Activated T-helper 17 cell treated with anti-CD3 and anti-CD28 coated beads, Interleukin-2, amount 50 U/mL, for 72 hours (primary cell): Measurements from ENCODE around the gene MAN2B2. TPM values are rescaled to one million over a fixed set of nuclear protein-coding genes. Genes with fewer than 3 reads are reported as not detected.
"Not testable (repeated sequence)": the region's sequence is repeated elsewhere in the genome, so short reads cannot be mapped to it uniquely, and the experiment has no call there.

ENCODE experiments used
- ATAC-seq: fragments of 150-1000 bp; cut with Tn5 transposase; replicated peaks from 2 replicates; pipeline ENCODE4 v1.10.0; 2021; ENCODE audit warnings: mild to moderate bottlenecking, moderate library complexity
- H3K27ac Mint-ChIP-seq: one replicate; pipeline ENCODE4 v1.8.0; 2022; ENCODE audit warnings: mixed read lengths
- H3K27me3 Mint-ChIP-seq: one replicate; pipeline ENCODE4 v1.8.0; 2022; ENCODE audit warnings: mixed read lengths
- H3K36me3 Mint-ChIP-seq: one replicate; pipeline ENCODE4 v1.8.0; 2022; ENCODE audit warnings: low read depth, mild to moderate bottlenecking, mixed read lengths
- H3K4me1 Mint-ChIP-seq: one replicate; pipeline ENCODE4 v1.8.0; 2022; ENCODE audit warnings: mixed read lengths
- H3K4me3 Mint-ChIP-seq: one replicate; pipeline ENCODE4 v1.8.0; 2022; ENCODE audit warnings: mild to moderate bottlenecking, mixed read lengths
- H3K9me3 Mint-ChIP-seq: one replicate; pipeline ENCODE4 v1.8.0; 2022; ENCODE audit warnings: mixed read lengths
- total RNA-seq, 2 donors: library from RNA; stranded (reverse); gene quantifications; one replicate each; pipeline ENCODE4 v1.2.3, GENCODE V29; 2022

Gene MAN2B2
- total RNA-seq, 2 donors from 2014 or later, result 19.5 to 20.3 TPM

- no peaks in the 10 kb centered on the region for H3K27me3 Mint-ChIP-seq
- no peak overlapping the region for H3K27ac Mint-ChIP-seq
- H3K4me1 Mint-ChIP-seq, result peaks cover 15% of the 10 kb centered on the region
- no peaks in the 10 kb centered on the region for H3K9me3 Mint-ChIP-seq
- H3K36me3 Mint-ChIP-seq, result peaks cover 42% of the 10 kb centered on the region
- H3K4me3 Mint-ChIP-seq, result peak overlapping the region; percentile 22
- no peak for ATAC-seq
Observed at GRCh38 chr4:6639137-6639680, 64.2 kb downstream of the MAN2B2 start.

GRCh38 chr4:6640292-6641163, 65.5 kb downstream of the MAN2B2 start, which contains the start of gene MRFAP1:
MRFAP1 (plus strand) TSS chr4:6640685; CDS start chr4:6640863, 178 bp downstream.
- Mint-ChIP-seq H3K27ac (peak within 1 kb of the TSS; percentile 100), H3K9me3 (no peaks in the 10 kb centered on the region), H3K4me1 (peaks cover 15% of the 10 kb centered on the region), H3K4me3 (peak within 1 kb of the TSS; percentile 99), H3K27me3 (no peaks in the 10 kb centered on the region), H3K36me3 (peaks cover 47% of the 10 kb centered on the region)
- ATAC-seq, result peak; percentile 81

GRCh38 chr4:6641164-6641970, 66.4 kb downstream of the MAN2B2 start:
- Mint-ChIP-seq H3K4me1 (peaks cover 15% of the 10 kb centered on the region), H3K27ac (peak overlapping the region; percentile 100), H3K9me3 (no peaks in the 10 kb centered on the region), H3K4me3 (peak overlapping the region; percentile 99), H3K27me3 (no peaks in the 10 kb centered on the region), H3K36me3 (peaks cover 47% of the 10 kb centered on the region)
- peak; percentile 75 for ATAC-seq

- peaks cover 15% of the 10 kb centered on the region for H3K4me1 Mint-ChIP-seq
- peak overlapping the region; percentile 99 for H3K4me3 Mint-ChIP-seq
- peaks cover 47% of the 10 kb centered on the region for H3K36me3 Mint-ChIP-seq
- no peaks in the 10 kb centered on the region for H3K9me3 Mint-ChIP-seq
- ATAC-seq, result no peak
- no peaks in the 10 kb centered on the region for H3K27me3 Mint-ChIP-seq
- peak overlapping the region; percentile 100 for H3K27ac Mint-ChIP-seq
Observed at GRCh38 chr4:6641971-6642320, 67.0 kb downstream of the MAN2B2 start.

- Mint-ChIP-seq H3K27me3 (no peaks in the 10 kb centered on the region), H3K4me1 (peaks cover 15% of the 10 kb centered on the region), H3K9me3 (no peaks in the 10 kb centered on the region), H3K36me3 (peaks cover 47% of the 10 kb centered on the region), H3K27ac (peak overlapping the region; percentile 100), H3K4me3 (peak overlapping the region; percentile 99)
- ATAC-seq, result no peak
Observed at GRCh38 chr4:6643141-6643847, 68.3 kb downstream of the MAN2B2 start.

GRCh38 chr4:6644792-6645530, 70.0 kb downstream of the MAN2B2 start:
- Mint-ChIP-seq H3K4me1 (peaks cover 15% of the 10 kb centered on the region), H3K27ac (peak overlapping the region; percentile 61), H3K36me3 (peaks cover 47% of the 10 kb centered on the region), H3K9me3 (no peaks in the 10 kb centered on the region), H3K4me3 (no peak overlapping the region), H3K27me3 (no peaks in the 10 kb centered on the region)
- ATAC-seq, result no peak

- Mint-ChIP-seq H3K36me3 (peaks cover 25% of the 10 kb centered on the region), H3K4me3 (no peak overlapping the region), H3K27ac (no peak overlapping the region), H3K4me1 (peaks cover 7% of the 10 kb centered on the region), H3K9me3 (no peaks in the 10 kb centered on the region), H3K27me3 (no peaks in the 10 kb centered on the region)
- ATAC-seq, result no peak
Observed at GRCh38 chr4:6647169-6647568, 72.2 kb downstream of the MAN2B2 start.

GRCh38 chr4:6647582-6648230, 72.7 kb downstream of the MAN2B2 start:
- no peak overlapping the region for H3K27ac Mint-ChIP-seq
- H3K4me1 Mint-ChIP-seq, result peaks cover 2% of the 10 kb centered on the region
- peaks cover 20% of the 10 kb centered on the region for H3K36me3 Mint-ChIP-seq
- no peak for ATAC-seq
- H3K27me3 Mint-ChIP-seq, result no peaks in the 10 kb centered on the region
- H3K4me3 Mint-ChIP-seq, result no peak overlapping the region
- no peaks in the 10 kb centered on the region for H3K9me3 Mint-ChIP-seq

GRCh38 chr4:6649216-6649615, 74.2 kb downstream of the MAN2B2 start:
- ATAC-seq, result no peak
- peaks cover 5% of the 10 kb centered on the region for H3K36me3 Mint-ChIP-seq

GRCh38 chr4:6654211-6654610, 79.2 kb downstream of the MAN2B2 start:
- H3K27ac Mint-ChIP-seq, H3K36me3 Mint-ChIP-seq, H3K4me3 Mint-ChIP-seq, ATAC-seq, H3K9me3 Mint-ChIP-seq, H3K27me3 Mint-ChIP-seq, H3K4me1 Mint-ChIP-seq: not testable (repeated sequence)

More at GRCh38 chr4:6649216-6649615, 74.2 kb downstream of the MAN2B2 start:
- no peak overlapping the region for H3K4me3 Mint-ChIP-seq
- no peaks in the 10 kb centered on the region for H3K27me3 Mint-ChIP-seq
- H3K27ac Mint-ChIP-seq, result no peak overlapping the region
- H3K9me3 Mint-ChIP-seq, result no peaks in the 10 kb centered on the region
- H3K4me1 Mint-ChIP-seq, result no peaks in the 10 kb centered on the region

GRCh38 chr4:6655291-6655690, 80.3 kb downstream of the MAN2B2 start:
- not testable (repeated sequence) for ATAC-seq, H3K36me3 Mint-ChIP-seq, H3K27ac Mint-ChIP-seq, H3K9me3 Mint-ChIP-seq, H3K4me3 Mint-ChIP-seq, H3K4me1 Mint-ChIP-seq, H3K27me3 Mint-ChIP-seq

- H3K9me3 Mint-ChIP-seq, result no peaks in the 10 kb centered on the region
- no peaks in the 10 kb centered on the region for H3K36me3 Mint-ChIP-seq
- peaks cover 5% of the 10 kb centered on the region for H3K4me1 Mint-ChIP-seq
- H3K27ac Mint-ChIP-seq, result no peak overlapping the region
- no peaks in the 10 kb centered on the region for H3K27me3 Mint-ChIP-seq
- no peak overlapping the region for H3K4me3 Mint-ChIP-seq
- ATAC-seq, result no peak
Observed at GRCh38 chr4:6655924-6656323, 80.9 kb downstream of the MAN2B2 start.
